Measurements from ENCODE around the gene SEMA5A.

SEMA5A gene

GRCh38 chr5:9072701-9073100 lies 473.2 kb downstream of the SEMA5A start:
- no peaks in the 10 kb centered on the region for H3K36me3 ChIP-seq (ENCODE audit: control insufficient read depth, insufficient read depth, low read length)
- no peak overlapping the region for H3K9ac ChIP-seq (ENCODE audit: low read length)
- no peaks in the 10 kb centered on the region for H3K27me3 ChIP-seq (ENCODE audit: control insufficient read depth, insufficient read depth, low read length)
- no peak overlapping the region for H3K4me3 ChIP-seq (ENCODE audit: low read length)
- H3K4me1 ChIP-seq (ENCODE audit: control insufficient read depth, insufficient read depth, low read length): no peaks in the 10 kb centered on the region
- no peak overlapping the region for H3K27ac ChIP-seq (ENCODE audit: low read depth, low read length)

GRCh38 chr5:9071524-9071923 lies 474.4 kb downstream of the SEMA5A start:
- H3K36me3 ChIP-seq (ENCODE audit: control insufficient read depth, insufficient read depth, low read length): no peaks in the 10 kb centered on the region
- H3K4me3 ChIP-seq (ENCODE audit: low read length): no peak overlapping the region
- H3K9ac ChIP-seq (ENCODE audit: low read length): no peak overlapping the region
- H3K27me3 ChIP-seq (ENCODE audit: control insufficient read depth, insufficient read depth, low read length): no peaks in the 10 kb centered on the region
- no peaks in the 10 kb centered on the region for H3K4me1 ChIP-seq (ENCODE audit: control insufficient read depth, insufficient read depth, low read length)
- no peak overlapping the region for H3K27ac ChIP-seq (ENCODE audit: low read depth, low read length)

GRCh38 chr5:9071074-9071473 lies 474.8 kb downstream of the SEMA5A start:
- Histone ChIP-seq H3K27ac (ENCODE audit: low read depth, low read length) (no peak overlapping the region), H3K9ac (ENCODE audit: low read length) (no peak overlapping the region), H3K4me3 (ENCODE audit: low read length) (no peak overlapping the region), H3K27me3 (ENCODE audit: control insufficient read depth, insufficient read depth, low read length) (no peaks in the 10 kb centered on the region), H3K36me3 (ENCODE audit: control insufficient read depth, insufficient read depth, low read length) (no peaks in the 10 kb centered on the region), H3K4me1 (ENCODE audit: control insufficient read depth, insufficient read depth, low read length) (no peaks in the 10 kb centered on the region)

DNA sequence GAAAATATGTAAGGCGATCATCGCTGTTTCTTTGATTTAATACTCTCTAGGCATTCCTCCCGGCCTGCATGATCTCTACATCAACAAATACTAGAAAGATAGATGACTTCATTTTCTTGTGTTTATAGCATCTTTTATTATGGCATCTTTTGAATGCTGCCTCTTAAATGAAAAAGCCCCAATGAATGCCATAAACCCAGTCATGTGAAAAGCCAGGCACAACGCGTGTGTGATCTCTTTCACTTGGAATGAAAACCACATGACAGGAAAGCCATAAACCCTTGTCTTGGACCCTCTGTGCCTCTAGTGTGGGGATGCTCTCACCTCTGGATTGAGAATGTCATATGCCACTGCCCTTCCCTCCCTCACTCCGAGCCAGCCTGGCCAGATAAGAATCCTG lies 476.2 kb downstream of the SEMA5A start:
- Histone ChIP-seq H3K4me3 (ENCODE audit: low read length) (no peak overlapping the region), H3K36me3 (ENCODE audit: control insufficient read depth, insufficient read depth, low read length) (no peaks in the 10 kb centered on the region), H3K4me1 (ENCODE audit: control insufficient read depth, insufficient read depth, low read length) (no peaks in the 10 kb centered on the region), H3K27ac (ENCODE audit: low read depth, low read length) (no peak overlapping the region), H3K27me3 (ENCODE audit: control insufficient read depth, insufficient read depth, low read length) (no peaks in the 10 kb centered on the region), H3K9ac (ENCODE audit: low read length) (no peak overlapping the region)

GRCh38 chr5:9067154-9067553 lies 478.7 kb downstream of the SEMA5A start:
- H3K36me3 ChIP-seq (ENCODE audit: control insufficient read depth, insufficient read depth, low read length): no peaks in the 10 kb centered on the region
- H3K27me3 ChIP-seq (ENCODE audit: control insufficient read depth, insufficient read depth, low read length): no peaks in the 10 kb centered on the region
- H3K4me1 ChIP-seq (ENCODE audit: control insufficient read depth, insufficient read depth, low read length): no peaks in the 10 kb centered on the region
- no peak overlapping the region for H3K4me3 ChIP-seq (ENCODE audit: low read length)
- no peak overlapping the region for H3K9ac ChIP-seq (ENCODE audit: low read length)
- no peak overlapping the region for H3K27ac ChIP-seq (ENCODE audit: low read depth, low read length)

DNA sequence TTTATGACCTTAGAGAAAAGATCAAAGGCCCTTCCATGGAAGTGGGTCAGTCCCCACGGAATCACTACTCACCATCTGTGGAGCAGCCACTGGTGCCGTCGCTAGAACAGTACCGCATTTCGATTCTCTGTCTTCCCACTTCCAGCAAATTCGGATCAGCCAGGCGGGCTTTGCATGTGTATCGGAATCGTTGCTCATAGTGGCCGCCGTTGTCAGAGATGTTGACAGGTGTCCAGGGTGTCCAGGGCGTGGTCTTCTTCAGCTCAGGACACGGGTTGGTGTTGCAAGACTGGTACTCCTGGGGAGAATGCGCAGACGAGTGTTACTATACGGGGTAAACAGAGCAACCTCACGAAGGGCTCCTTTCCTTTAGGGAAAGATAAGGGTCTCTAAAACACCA lies 479.5 kb downstream of the SEMA5A start:
- Histone ChIP-seq H3K27me3 (ENCODE audit: control insufficient read depth, insufficient read depth, low read length) (no peaks in the 10 kb centered on the region), H3K4me1 (ENCODE audit: control insufficient read depth, insufficient read depth, low read length) (no peaks in the 10 kb centered on the region), H3K36me3 (ENCODE audit: control insufficient read depth, insufficient read depth, low read length) (no peaks in the 10 kb centered on the region), H3K9ac (ENCODE audit: low read length) (no peak overlapping the region), H3K4me3 (ENCODE audit: low read length) (no peak overlapping the region), H3K27ac (ENCODE audit: low read depth, low read length) (no peak overlapping the region)

DNA sequence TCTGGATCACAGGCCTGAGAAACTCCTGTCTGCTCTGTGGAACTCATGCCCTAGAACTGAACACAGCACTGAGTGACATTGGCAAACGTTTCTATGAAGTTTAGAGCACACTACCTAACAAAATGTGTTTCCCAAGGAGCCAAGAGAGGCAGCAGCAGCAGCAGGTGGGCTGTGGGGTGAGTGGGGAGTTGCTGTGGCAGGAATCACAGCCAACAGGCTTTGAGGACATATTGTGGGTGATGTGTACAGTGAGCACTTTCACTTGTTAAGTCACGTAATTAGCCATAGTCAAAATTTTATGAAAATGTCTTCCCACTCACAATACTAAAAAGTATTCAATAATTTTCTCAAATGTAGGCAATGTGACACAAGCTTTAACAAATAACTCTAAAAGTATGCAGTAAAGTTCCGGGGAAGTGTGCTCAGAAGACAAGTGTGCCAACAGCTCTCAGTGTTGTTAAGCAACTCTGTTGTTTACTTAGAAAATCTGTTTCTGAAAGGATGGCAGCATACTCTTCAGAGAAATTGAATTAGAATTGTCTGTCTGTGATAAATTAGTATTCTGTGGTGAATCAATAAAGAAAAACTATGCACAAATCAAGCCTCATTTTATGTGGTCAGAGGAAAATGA lies 482.1 kb downstream of the SEMA5A start:
- no peaks in the 10 kb centered on the region for H3K36me3 ChIP-seq (ENCODE audit: control insufficient read depth, insufficient read depth, low read length)
- H3K4me1 ChIP-seq (ENCODE audit: control insufficient read depth, insufficient read depth, low read length): no peaks in the 10 kb centered on the region
- H3K27ac ChIP-seq (ENCODE audit: low read depth, low read length): no peak overlapping the region
- no peak overlapping the region for H3K4me3 ChIP-seq (ENCODE audit: low read length)
- no peak overlapping the region for H3K9ac ChIP-seq (ENCODE audit: low read length)
- H3K27me3 ChIP-seq (ENCODE audit: control insufficient read depth, insufficient read depth, low read length): no peaks in the 10 kb centered on the region

- H3K27me3 ChIP-seq (ENCODE audit: control insufficient read depth, insufficient read depth, low read length): no peaks in the 10 kb centered on the region
- no peaks in the 10 kb centered on the region for H3K4me1 ChIP-seq (ENCODE audit: control insufficient read depth, insufficient read depth, low read length)
- no peak overlapping the region for H3K9ac ChIP-seq (ENCODE audit: low read length)
- H3K4me3 ChIP-seq (ENCODE audit: low read length): no peak overlapping the region
- no peaks in the 10 kb centered on the region for H3K36me3 ChIP-seq (ENCODE audit: control insufficient read depth, insufficient read depth, low read length)
- H3K27ac ChIP-seq (ENCODE audit: low read depth, low read length): no peak overlapping the region
Observed at GRCh38 chr5:9062873-9063272, 483.0 kb downstream of the SEMA5A start.

DNA sequence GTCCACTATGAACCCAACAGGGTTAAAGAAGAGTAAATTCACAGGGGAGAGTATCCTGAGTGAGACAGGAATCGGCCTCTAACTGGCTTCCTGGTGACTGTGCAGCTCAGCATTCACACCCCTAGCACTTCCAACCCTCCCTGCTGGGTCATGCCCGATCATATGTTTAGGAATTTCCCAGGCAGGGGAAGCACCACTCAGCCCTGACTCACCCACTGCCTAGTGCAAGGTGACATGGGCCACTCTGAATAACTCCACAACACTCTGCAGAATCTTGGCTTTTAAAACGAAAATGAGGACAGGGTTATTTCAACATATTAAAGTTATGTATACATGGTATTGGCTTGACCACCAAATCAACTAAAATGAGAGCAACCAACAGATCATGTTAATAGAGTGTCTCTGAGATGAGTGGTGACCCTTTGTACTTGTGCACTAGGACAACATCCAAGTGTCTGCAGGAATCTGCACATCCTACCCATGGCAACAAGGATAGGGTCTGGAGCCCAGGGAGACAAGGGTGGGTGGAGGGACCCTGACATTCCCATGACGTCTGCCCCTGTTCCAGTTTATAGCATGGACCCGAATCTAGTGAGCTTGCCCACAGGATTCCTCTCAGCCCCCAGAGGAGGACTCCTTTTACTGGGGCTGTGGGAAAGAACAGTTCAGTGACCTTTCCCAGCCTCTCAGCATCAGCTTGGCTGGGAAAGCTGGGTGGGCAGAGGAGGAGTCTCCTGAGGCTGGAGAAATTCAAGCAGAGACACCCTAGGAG lies 485.8 kb downstream of the SEMA5A start:
- Histone ChIP-seq H3K36me3 (ENCODE audit: control insufficient read depth, insufficient read depth, low read length) (no peaks in the 10 kb centered on the region), H3K4me3 (ENCODE audit: low read length) (no peak overlapping the region), H3K27ac (ENCODE audit: low read depth, low read length) (no peak overlapping the region), H3K4me1 (ENCODE audit: control insufficient read depth, insufficient read depth, low read length) (no peaks in the 10 kb centered on the region), H3K9ac (ENCODE audit: low read length) (no peak overlapping the region), H3K27me3 (ENCODE audit: control insufficient read depth, insufficient read depth, low read length) (no peaks in the 10 kb centered on the region)

DNA sequence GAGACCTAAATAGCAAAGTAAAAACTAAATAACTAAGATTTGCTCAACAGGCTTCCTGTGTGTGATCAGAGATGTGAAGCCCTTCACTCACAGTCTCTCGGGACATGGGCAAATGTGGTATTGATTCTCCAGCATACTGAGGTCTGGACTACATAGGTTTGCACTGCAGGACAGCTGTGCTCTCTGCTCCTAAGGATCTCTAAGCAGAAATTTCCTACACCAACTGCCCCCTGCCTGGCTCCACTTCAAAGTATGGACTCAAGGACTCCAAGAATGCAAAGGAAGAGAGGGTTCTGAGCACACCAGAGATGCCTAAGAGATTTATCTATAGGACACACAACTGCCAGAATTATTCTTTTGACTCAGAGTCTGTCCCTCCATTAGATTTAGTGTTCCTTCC lies 487.2 kb downstream of the SEMA5A start:
- no peaks in the 10 kb centered on the region for H3K27me3 ChIP-seq (ENCODE audit: control insufficient read depth, insufficient read depth, low read length)
- H3K27ac ChIP-seq (ENCODE audit: low read depth, low read length): no peak overlapping the region

DNA sequence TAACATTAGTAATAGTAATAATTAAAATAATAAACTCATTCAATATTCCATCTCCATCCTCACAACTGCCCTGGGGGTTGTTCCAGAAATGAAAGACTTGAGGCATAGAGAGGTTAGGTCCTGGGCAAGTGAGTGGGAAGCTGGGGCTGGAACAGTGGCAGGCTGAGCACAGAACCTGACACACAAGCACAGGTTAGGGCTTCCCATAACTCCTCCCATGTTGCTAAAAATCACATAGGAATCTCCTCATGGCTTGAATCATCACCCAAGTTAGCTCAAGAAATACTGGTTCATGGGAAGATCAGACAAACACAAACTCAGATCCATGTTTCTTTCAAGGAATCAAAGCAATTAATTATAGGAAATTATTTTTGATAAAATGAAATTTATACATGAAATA lies 487.7 kb downstream of the SEMA5A start:
- no peaks in the 10 kb centered on the region for H3K27me3 ChIP-seq (ENCODE audit: control insufficient read depth, insufficient read depth, low read length)
- no peaks in the 10 kb centered on the region for H3K4me1 ChIP-seq (ENCODE audit: control insufficient read depth, insufficient read depth, low read length)
- no peak overlapping the region for H3K27ac ChIP-seq (ENCODE audit: low read depth, low read length)
- H3K9ac ChIP-seq (ENCODE audit: low read length): no peak overlapping the region
- H3K36me3 ChIP-seq (ENCODE audit: control insufficient read depth, insufficient read depth, low read length): no peaks in the 10 kb centered on the region
- no peak overlapping the region for H3K4me3 ChIP-seq (ENCODE audit: low read length)

More for the DNA sequence above, 487.2 kb downstream of the SEMA5A start:
- no peaks in the 10 kb centered on the region for H3K4me1 ChIP-seq (ENCODE audit: control insufficient read depth, insufficient read depth, low read length)
- H3K9ac ChIP-seq (ENCODE audit: low read length): no peak overlapping the region
- H3K36me3 ChIP-seq (ENCODE audit: control insufficient read depth, insufficient read depth, low read length): no peaks in the 10 kb centered on the region
- no peak overlapping the region for H3K4me3 ChIP-seq (ENCODE audit: low read length)

- H3K27ac ChIP-seq (ENCODE audit: low read depth, low read length): no peak overlapping the region
- H3K4me1 ChIP-seq (ENCODE audit: control insufficient read depth, insufficient read depth, low read length): no peaks in the 10 kb centered on the region
- no peak overlapping the region for H3K4me3 ChIP-seq (ENCODE audit: low read length)
- H3K9ac ChIP-seq (ENCODE audit: low read length): no peak overlapping the region
- no peaks in the 10 kb centered on the region for H3K36me3 ChIP-seq (ENCODE audit: control insufficient read depth, insufficient read depth, low read length)
- H3K27me3 ChIP-seq (ENCODE audit: control insufficient read depth, insufficient read depth, low read length): no peaks in the 10 kb centered on the region
Observed at GRCh38 chr5:9057406-9058000, 488.4 kb downstream of the SEMA5A start.

DNA sequence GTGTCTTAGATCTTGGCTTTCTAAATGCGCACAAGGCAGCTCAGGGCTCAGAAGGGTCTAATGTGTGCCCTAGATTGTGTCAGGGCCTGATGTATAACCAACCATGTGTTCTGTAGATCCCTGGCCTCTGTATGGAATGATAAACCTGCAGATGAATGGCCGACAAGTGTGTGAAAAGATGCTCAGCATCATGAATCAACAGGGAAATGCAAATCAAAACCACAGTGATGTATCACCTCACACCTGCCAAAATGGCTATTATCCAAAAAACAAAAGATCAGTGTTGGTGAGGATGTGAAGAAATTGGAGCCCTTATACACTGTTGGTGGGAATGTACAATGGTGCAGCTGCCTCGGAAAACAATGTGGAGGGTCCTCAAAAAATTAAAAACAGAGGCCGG lies 489.8 kb downstream of the SEMA5A start:
- no peak overlapping the region for H3K4me3 ChIP-seq (ENCODE audit: low read length)
- no peak overlapping the region for H3K27ac ChIP-seq (ENCODE audit: low read depth, low read length)
- H3K9ac ChIP-seq (ENCODE audit: low read length): no peak overlapping the region
- H3K27me3 ChIP-seq (ENCODE audit: control insufficient read depth, insufficient read depth, low read length): no peaks in the 10 kb centered on the region
- no peaks in the 10 kb centered on the region for H3K4me1 ChIP-seq (ENCODE audit: control insufficient read depth, insufficient read depth, low read length)
- no peaks in the 10 kb centered on the region for H3K36me3 ChIP-seq (ENCODE audit: control insufficient read depth, insufficient read depth, low read length)

Measured in rectal smooth muscle tissue (tissue), 1 donor.